HG03097 (cell line): Measurements from ENCODE around the gene SHH.

Source experiments
- ATAC-seq: cut with Tn5 transposase; IDR thresholded peaks from one replicate; pipeline ENCODE4 v1.9.1; 2021; ENCODE audit not compliant: unreplicated experiment, low FRiP score

SHH gene

DNA sequence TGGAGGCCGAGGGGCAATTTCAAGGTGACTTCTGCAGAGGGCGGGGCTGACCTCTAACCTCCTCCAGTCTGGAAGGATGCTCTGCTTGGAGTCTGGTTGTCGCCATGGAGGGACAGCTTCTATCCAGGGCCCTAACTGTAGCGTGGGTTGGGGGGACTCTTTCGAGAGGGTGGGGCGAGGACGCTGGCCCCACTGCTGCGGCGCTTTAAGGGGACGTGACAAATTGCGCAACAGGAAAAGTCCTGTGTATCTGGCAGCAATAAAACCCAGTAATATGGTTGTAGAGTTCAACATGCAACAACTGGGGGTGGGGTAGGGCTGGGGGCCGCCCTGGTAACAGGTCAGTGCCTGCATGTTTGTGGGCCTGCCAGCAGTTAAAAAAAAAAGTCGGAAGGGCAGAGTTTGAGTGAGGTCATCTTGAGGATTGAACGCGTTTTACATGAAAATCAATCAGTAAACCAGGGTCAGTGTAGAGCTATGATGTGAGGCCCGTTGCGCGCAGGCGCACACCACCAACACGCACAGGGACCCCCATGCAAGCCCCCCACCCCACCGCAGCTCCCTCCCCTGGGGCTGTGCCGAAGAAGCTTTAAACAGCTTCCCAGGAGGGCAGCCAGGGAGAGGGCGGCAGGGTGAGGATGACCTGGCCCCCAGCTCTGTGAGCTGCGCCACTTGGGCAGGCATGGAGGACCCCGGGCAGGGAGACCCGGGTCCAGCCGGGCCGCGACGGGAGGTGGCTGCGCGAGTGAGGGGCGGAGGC, 4.3 kb downstream of the SHH start:
- no peak for ATAC-seq

DNA sequence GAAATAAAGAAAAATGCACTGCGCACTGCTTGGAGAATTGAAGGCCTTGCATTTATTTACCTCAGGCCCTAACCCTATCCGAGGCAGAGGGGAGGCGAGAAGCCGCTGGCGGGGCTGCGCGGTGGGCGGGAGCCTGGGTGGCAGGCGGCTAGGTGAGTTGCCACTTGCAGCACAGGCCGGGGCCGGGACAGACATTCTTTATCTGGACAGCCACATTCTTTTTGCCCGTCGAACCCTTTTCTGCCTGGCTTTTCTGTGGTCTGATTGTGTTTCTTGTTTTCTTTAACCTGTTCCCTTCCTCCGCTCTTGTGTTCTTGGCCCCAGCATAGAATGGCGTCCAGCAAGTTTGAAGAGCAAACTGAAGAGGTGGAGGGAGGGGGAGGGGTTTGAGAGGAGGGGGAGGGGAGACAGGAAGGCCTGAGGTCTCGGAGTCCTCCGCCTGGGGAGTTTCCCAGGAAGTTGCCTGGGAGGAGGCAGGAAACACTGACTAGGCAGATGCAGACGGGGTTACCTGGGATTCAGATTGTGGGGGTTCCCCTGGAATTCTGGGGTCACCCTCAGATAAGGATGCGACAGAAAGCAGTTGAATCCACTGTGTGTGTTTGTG, 5.1 kb downstream of the SHH start:
- ATAC-seq: no peak

DNA sequence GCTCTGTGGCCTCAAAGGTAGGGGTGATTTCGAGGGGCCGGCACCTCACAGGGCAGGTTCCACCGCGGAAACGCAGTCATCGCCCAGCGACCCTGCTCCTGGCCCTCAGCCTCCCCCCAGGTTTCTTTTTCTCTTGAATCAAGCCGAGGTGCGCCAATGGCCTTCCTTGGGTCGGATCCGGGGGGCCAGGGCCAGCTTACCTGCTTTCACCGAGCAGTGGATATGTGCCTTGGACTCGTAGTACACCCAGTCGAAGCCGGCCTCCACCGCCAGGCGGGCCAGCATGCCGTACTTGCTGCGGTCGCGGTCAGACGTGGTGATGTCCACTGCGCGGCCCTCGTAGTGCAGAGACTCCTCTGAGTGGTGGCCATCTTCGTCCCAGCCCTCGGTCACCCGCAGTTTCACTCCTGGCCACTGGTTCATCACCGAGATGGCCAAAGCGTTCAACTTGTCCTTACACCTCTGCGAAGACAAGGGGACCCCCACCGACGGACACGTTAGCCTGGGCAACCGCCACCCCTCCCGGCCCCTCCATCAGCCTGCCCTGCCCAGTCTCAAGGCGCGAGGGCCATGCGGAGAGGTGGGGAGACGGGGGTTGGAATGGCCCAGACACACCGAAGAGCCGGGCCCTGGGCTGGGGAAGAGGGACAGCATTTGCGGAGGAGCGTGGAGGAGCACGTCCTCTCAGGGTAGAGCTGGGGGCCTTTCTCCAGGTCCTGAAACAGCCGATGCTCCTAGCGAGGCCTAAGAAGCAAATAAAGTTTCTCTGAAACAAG, 6.0 kb downstream of the SHH start:
- ATAC-seq: no peak

DNA sequence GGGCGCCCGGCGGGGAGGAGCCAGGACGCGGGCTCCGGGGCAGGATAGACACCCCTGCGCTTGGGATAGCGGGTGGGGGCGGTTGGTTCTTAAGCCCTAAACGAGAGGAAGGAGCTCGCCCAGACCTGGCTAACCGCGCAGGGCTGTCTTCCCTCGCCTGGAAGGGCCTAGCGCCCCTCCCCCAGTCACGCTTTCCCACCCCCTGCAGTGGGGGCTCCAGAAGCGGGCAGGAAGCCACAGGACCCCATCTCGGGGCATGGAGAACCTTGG, 6.5 kb downstream of the SHH start:
- no peak for ATAC-seq

DNA sequence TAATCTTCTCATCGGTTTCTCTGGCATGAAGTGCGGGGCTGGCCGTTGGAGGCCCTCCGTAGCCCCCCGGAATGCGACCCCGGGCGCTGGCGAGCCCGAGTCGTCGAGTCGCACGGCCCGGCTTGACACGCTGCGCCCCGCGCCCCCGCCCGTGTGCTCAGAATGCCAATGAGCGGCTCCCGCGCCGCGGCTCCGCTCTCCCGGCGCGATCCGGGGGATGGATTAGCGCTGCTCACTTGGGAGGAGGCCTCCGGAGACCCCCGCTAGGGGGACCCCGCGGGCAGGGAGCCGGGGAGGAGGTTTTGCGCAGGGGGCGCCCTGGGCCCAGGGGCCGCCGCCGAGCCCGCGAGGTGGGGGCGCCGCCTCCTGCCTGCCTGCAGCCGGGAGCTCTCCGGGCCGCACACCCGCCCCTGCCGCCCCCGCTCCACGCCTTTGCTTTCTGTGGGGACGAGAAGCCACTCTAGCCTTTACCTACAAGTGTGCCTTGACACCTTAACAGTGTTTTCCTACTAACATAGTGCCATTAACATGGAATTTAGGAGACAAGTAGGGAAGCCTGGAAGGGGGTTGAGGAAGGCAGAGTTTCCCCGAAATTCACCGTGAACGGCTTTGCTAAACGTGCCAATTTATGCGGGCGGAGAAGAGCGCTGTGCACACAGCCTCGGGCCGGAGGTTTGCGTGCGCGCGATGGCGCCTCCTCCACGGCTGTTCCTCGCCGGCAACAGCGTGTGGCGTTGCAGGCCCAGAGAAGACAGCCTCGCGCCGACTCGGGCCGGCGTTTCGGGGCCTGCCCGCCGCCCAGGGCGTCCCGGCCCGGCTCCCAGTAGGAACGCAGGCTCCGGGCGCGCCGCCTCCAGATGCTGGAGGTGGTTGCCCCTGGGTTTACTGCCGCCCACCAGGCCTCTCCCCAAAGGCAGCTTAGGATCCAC, 7.1 kb downstream of the SHH start:
- ATAC-seq: no peak

DNA sequence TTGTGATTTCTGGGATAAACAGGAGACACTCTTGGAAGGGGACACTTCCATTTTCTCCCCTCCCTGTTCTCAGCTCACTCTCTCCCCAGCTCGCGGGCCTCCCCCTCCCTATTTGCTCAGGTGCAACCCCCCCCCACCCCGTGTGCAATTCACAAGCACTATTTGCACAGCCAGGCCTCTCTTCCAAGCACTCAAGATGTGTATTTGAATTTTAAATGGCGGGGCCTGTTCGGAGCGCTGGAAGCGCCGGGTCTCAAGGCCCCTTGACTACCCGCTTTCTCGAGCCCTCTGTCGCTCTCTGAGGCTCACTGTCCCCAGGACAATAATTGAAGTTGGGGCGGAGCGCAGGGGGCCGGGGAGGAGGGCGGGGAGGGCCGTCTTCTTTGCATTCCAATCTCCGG, 7.8 kb downstream of the SHH start:
- no peak for ATAC-seq

DNA sequence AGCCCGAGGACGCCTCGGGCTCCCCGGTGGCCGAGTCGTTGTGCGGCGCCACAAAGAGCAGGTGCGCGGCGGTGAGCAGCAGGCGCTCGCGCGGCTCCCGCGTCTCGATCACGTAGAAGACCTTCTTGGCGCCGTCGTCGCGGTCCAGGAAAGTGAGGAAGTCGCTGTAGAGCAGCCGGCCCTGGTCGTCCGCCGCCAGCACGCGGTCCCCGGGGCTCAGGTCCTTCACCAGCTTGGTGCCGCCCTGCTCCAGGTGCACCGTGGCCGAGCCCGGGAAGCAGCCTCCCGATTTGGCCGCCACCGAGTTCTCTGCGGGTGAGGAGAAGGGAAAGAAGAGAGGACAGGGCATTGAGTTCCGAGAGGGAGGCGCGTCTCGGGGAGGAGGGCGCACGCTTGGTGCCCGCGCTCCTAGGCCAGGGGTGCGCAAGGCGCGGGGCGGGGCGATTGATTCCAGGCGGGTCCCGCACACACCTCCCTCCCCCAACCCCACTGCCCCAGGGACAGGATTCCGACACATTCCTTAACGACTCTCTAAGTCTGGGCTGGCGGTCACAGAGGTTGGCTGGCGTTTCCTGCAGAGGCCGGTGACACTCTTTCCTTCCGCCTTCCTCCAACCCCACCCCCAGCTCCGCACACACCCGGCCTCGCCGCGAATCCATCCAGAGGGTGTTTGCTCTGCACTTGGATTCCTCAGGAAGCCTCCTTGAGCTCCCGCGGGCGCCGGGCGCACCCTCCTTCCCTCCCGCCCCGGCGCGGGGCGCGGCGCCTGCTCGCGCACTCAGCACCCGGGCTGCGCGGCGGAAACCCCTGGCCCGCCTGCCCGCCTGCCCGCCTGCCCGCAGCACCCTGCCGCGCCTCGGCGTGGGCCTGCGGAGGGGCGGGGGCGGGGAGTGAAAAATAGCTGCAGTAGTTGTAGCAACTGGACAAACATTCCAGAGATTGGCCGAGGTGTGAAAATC, 8.6 kb downstream of the SHH start:
- ATAC-seq: no peak

DNA sequence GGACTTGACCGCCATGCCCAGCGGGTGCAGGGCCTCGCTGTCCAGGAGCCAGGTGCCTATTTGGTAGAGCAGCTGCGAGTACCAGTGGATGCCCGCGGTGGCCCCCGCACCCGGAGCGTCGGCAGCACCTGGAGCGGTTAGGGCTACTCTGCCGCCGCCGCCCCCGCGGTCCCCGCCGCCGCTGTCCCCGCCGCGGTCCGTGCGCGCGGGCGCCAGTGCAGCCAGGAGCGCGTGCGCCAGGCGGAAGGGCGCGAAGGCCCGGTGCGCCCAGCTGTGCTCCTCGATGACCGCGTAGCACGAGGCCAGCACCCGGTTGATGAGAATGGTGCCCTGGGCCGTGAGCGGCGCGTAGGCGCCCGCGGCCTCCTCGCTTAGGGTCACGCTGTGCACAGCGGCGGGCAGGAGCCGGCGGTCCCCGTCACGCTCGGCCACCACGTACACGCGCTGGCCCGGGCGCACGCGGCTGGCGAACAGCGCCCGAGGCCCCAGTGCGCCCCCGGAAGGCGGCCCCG, 9.3 kb downstream of the SHH start:
- ATAC-seq: no peak

DNA sequence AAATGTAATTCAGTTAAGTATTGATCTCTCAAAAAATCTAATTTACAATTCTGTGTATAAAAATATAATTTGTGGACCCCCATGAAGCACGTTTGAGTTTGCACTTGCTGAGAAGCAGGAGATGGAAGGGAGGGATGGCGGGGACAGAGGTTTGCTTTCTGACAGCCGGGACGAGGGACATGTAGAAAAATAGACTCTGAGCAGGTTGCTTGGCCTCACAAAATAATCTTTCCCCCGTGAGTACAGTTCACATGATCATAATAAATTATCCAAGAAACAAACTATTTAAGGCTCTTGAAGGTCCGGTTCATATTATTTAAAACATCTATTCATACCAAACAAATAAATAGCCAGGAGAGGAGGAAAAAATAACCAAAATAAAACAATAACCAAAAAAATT, 10.0 kb downstream of the SHH start:
- ATAC-seq: no peak

DNA sequence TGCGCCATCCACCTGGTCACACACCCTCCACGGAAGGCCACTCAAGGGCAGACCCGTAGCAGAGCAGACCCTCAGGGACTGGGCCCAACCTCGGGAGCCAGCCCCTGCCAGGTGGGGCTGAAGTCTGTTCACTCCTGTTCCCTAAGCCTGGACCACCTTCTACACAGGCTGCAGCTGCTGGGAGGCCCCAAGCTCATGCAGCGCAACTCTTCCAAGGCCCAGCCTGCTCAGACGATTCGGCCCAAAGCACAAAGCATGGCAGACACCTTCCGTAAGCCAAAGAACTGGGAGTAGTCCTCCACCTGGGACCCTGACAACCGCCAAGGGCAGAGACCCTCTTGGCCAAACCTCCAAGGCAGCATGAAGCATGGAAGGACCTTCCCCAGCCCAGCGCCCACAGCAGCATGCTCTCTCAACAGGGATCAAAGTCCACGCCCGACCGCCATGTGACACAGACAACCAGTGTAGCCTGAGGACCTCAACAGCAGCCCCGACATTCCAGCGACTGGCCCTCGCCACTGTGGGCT, 11.5 kb downstream of the SHH start:
- ATAC-seq: no peak

DNA sequence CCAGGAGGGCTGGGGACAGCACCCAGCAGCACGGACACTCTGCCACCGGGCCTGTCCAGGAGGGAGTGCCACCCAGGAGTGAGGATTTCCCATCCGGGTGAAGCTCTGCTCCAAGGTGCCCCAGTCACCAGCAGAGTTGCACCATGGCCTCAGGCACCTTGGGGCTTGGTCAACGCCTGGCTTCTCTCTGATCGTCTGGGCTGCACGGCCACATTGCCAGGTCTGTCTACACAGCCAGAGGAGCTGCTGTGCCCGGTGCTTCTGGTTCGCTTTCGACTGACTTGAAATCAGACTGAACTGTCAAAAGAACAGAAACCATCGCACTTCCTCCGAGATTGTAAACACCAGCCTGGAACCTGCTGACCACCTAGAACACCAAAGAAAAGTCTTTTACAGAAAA, 12.0 kb downstream of the SHH start:
- no peak for ATAC-seq

DNA sequence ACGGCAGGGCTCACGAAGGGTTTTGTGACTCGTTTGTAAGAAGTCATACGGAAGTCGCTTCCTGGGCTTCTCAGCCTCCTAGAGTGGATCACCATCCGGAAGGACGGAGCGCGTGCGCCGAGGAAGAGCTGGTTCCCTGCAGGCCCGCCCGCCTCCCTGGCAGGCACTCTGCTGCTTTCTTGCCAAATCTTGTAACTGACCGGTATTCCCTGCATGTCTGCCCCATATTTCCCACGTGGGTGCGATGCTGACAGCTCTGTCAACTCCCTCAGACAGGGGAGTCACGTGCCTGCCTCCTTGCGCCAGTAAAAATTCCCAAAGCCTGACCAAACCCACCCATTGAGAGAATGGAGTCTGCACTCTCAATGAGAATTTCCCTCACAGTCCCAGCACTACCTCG, 12.7 kb downstream of the SHH start:
- ATAC-seq: no peak

DNA sequence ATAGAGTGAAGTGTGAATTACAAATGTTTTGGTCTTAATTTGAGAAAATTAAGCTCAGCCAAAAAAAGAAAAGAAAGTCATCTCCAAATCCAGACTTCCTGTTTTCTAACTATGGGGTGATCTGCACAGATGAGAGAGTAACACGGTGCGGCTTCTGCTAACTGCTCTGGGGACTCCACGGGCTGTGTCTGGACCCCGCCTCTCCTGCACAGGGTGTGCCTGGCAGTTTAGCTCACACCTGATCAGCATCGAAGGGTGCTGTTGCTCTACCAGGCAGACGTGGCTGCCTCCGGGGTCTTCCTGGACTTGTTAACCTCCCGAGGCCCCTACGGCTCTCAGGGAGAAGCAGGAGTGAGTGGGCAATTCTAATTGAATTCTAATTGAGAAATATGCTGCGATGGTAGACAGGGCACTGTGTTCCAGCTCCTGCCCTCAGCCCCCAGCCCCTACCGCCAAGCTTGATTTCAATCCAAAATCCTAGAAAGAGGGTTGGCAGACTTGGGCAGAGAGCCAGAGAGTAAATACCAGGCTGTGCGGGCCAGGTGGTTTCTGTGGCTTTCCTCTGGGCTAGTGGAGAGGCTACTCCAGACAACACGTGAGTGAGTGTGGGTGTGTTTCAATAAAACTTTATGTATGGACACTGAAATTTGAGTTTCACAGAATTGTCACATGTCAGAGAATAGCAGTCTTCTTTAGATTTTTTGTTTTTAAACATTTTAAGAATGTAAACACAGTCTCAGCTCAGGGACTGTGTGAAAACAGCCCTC, 13.4 kb downstream of the SHH start:
- ATAC-seq: no peak

DNA sequence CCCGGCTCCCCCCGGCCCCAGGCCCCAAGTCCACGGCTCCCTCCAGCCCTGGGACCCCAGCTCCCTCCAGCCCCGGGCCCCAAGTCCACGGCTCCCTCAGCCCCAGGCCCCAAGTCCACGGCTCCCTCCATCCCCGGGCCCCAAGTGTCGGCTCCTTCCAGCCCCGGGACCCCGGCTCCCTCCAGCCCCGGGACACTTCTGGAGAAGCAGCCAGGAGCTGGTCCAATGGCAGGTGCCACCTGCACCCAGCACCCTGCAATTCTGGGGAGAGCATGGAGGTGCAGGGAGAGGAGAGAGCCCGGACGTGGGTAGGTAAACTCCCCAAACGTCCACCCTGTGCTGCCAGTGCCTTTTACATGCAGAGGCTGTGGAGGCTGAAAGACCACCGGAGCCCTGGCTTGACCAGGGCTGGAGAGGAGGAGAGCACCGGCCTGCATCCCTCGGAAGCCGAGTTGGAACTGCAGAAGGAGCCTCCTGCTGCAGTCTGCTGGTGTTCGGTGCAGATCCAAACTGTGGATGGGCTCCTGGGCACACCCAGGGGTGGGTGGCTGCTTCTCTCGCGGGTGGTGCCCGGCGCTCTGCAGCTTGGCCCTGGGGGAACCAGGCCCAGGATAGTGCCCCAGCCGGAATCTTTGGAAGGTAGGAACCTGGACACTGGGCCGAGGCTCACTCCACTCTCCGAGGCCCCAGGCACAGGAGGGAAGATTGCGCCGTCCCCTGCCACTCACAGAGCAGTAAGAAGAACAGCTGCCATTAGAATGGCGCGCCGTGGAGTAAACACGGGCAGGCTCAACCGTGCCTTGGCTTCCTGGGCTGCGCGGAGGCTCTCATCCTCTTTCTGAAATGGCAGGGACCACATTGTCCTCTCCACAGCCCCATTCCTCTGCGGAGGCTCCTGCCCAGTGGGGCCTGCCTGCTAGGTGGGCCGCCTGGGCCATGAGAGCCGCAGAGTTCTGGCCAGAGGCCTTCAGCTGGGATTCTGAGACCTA, 14.7 kb downstream of the SHH start:
- ATAC-seq: no peak

DNA sequence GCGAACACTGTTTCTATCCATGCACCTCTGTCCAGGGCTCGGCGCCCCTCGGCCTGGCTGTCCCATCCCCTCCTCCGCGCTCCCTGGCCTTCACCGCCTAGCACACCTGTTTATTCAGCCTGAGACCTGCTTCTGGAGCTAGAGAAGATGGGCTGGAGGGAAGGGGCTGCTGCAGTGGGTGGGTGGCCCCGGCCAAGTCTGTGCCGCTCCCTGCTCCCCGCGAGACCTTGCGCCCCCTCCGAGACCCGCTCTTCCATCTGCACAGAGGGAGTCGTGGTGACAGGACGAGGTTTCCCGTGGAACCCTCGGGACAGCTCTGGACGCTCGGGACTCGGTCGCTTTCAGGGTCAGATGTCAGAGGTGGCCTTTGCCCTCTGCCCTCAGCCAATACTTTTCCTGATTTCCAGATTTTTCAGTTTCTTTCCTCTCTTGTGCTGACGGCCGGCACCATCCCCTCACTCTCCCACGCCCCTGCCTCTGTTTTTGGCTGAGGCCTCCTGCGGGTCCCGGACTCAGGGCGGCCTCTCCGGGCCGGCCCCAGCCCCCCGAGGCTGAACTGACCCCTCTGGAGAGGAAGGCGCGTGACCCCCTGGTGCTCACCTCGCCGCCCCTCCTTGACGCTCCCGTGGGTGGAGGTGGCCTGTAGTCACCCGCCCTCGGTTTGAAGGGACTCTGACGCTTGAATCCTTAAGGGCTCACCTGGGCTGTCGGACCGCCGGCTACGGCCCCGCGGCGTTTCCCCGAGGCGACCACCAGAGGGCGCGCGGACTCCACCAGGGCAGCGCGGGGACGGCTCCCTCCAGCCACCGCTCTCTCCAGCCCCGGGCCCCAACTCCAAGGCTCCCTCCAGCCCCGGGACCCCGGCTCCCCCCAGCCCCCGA, 15.6 kb downstream of the SHH start:
- ATAC-seq: no peak

DNA sequence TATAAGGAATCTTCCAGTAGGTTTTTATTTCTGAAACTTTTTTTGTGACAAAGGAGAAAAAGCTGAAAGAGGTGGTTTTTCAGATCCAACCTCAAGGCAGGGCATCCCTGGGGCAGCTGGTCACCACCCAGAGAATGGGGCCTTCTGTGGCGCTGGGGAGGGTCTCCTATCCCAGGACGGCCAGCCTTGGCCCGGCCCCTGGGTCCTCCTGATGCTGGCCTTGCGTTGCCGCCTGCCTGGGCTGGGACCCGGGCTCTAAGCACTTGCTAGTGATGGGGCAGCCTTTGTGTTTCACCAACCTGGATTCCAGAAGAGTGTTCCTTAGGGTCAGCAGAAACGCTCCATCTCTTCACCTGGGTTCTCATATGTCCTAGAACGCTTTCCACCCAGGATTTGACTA, 16.3 kb downstream of the SHH start:
- no peak for ATAC-seq

DNA sequence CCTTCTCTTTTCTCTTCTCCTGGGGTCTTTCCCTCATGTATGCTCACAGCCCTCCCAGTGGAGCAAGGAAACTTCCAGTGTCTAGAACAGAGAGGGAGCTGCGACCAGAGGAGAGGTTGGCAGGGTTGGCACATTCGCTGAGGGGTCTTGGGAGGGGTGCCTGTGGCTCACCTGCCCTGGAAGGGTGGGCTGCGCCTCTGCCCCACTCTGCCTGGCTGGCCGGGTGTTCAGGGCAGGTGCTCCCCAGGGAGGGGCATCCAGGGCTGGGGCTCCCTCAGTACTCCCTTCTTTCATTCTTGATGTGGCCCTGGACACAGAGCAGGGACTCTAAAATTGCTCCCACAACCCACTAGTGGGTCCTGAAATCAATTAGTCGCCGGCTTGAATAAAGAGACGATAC, 16.9 kb downstream of the SHH start:
- ATAC-seq: no peak
